Adipocyte (in vitro differentiated cells): ENCODE measurements around the gene DOC2B.

Experiments
- DNase-seq: peaks from one replicate; pipeline ENCODE4 v3.0.0-alpha.2; 2015; ENCODE audit warnings: low read depth
- H3K27me3 ChIP-seq: replicated peaks from 2 replicates; pipeline ENCODE4 v1.7.0; 2013; ENCODE audit warnings: mild to moderate bottlenecking, low read length, moderate library complexity; ENCODE audit not compliant: control insufficient read depth, insufficient read depth
- H3K36me3 ChIP-seq: 2 replicates; pipeline ENCODE4 v1.7.0; 2013; ENCODE audit warnings: low read length, mild to moderate bottlenecking, moderate library complexity; ENCODE audit not compliant: control insufficient read depth, insufficient read depth, severe bottlenecking
- H3K4me1 ChIP-seq: 2 replicates; pipeline ENCODE4 v1.7.0; 2013; ENCODE audit warnings: mild to moderate bottlenecking, low read length, moderate library complexity; ENCODE audit not compliant: control insufficient read depth, insufficient read depth
- H3K4me3 ChIP-seq: 2 replicates; pipeline ENCODE4 v1.7.0; 2013; ENCODE audit warnings: mild to moderate bottlenecking, low read length, moderate library complexity
- H3K9ac ChIP-seq: 2 replicates; pipeline ENCODE4 v1.7.0; 2013; ENCODE audit warnings: mild to moderate bottlenecking, low read length, moderate library complexity
- H3K9me3 ChIP-seq: 2 replicates; pipeline ENCODE4 v1.7.0; 2013; ENCODE audit warnings: mild to moderate bottlenecking, low read length, moderate library complexity; ENCODE audit not compliant: control insufficient read depth

DOC2B gene

DNA sequence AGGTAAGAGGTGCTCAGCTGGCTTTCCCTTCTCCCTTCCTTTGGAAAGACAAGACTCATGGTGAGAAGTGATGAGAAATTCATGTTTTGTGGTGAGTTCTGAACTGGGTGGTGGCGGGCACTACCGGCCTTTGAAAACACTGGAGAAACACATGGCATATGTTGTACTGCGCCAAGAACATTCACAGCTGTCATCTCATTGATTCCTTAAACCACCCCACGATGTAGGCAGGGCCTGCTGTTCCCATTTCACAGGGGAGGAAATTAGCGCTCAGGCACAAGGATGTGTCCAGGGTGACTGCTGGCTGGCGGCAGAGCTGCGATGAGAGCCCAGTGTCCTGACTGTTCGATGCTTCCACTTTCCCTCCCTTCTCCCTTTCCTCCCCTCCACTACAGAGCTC is 1.6 kb upstream of the DOC2B start:
- H3K4me3 ChIP-seq, result no peak overlapping the region
- peaks cover 57% of the 10 kb centered on the region for H3K27me3 ChIP-seq
- no peaks in the 10 kb centered on the region for H3K4me1 ChIP-seq
- no peaks in the 10 kb centered on the region for H3K9me3 ChIP-seq
- H3K9ac ChIP-seq, result no peak overlapping the region
- H3K36me3 ChIP-seq, result no peaks in the 10 kb centered on the region
- DNase-seq, result no peak

DNA sequence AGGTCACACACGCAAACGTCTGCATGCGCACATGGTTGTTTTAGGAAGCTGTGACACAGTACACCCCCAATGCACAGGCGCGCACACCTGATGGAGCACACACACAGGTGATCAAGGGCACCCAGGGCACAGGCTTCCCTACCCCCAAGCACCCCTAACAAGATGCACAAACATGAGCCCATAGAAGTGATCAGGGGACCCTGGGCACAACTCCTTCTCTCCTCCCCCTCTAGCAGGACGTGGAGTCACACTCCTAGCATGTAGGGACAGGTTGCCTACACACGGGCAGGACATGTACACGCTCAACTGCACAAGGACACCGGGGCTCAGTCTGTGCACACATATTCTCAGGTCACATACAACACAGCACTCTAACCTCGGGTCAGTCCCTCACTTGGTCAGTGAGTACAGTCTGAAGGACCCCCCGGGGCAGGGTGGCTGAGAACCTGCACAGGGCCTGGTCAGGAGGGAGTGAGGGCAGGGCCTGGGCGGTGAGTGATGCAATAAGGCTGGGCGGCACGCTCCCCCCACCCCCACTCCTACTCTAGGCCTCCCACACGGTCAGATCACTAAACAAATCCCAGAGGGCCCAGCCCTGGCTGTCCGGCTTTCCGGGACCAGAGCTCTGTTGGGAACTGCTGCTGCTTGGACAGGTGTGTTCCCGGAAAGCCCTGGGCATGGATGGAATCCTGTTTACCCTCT is 751 bp upstream of the DOC2B start:
- no peak for DNase-seq
- H3K27me3 ChIP-seq, result peaks cover 61% of the 10 kb centered on the region
- no peaks in the 10 kb centered on the region for H3K9me3 ChIP-seq
- H3K4me1 ChIP-seq, result no peaks in the 10 kb centered on the region
- no peaks in the 10 kb centered on the region for H3K36me3 ChIP-seq
- H3K9ac ChIP-seq, result no peak overlapping the region
- H3K4me3 ChIP-seq, result peak overlapping the region; percentile 54

GRCh38 chr17:180381-181244 is 837 bp downstream of the DOC2B start:
- peaks cover 53% of the 10 kb centered on the region for H3K27me3 ChIP-seq
- H3K4me1 ChIP-seq, result no peaks in the 10 kb centered on the region
- DNase-seq, result peak; percentile 33
- H3K4me3 ChIP-seq, result no peak overlapping the region
- H3K9me3 ChIP-seq, result no peaks in the 10 kb centered on the region
- H3K36me3 ChIP-seq, result no peaks in the 10 kb centered on the region
- no peak overlapping the region for H3K9ac ChIP-seq

DNA sequence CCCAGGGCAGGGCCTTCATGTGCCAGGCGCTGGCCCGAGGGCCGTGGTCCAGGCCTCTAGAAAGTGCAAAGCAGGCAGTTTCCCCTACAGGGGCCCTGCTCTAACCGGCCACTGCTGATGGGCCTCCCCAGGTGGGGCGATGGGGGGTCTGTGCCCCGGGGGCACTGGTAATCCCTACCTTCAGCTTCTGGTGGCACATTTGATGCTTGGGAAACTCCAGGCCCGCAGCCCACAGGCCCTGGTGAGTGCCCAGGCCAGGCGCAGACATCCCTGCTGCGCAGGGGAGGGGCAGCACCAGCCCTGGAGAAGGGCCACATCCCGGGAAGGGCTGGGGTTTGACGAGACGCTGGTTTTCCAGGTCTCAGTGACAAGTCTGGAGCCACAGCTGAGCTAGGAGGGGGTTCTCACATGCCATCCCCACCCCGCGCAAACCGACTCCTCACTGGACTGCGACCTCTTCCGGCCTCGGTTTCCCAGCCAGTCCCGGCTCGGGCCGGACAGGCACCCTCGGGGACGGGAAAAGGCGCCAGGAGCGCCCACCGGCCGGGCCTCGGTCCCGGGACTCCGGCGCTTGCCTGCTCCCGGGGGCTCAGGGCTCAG is 1.6 kb downstream of the DOC2B start:
- DNase-seq, result no peak
- no peaks in the 10 kb centered on the region for H3K4me1 ChIP-seq
- H3K9ac ChIP-seq, result no peak overlapping the region
- no peaks in the 10 kb centered on the region for H3K9me3 ChIP-seq
- no peaks in the 10 kb centered on the region for H3K36me3 ChIP-seq
- peaks cover 47% of the 10 kb centered on the region for H3K27me3 ChIP-seq
- H3K4me3 ChIP-seq, result no peak overlapping the region

- H3K9ac ChIP-seq, result no peak overlapping the region
- no peaks in the 10 kb centered on the region for H3K4me1 ChIP-seq
- H3K36me3 ChIP-seq, result no peaks in the 10 kb centered on the region
- H3K27me3 ChIP-seq, result peaks cover 44% of the 10 kb centered on the region
- no peaks in the 10 kb centered on the region for H3K9me3 ChIP-seq
- DNase-seq, result no peak
- no peak overlapping the region for H3K4me3 ChIP-seq
Observed at GRCh38 chr17:179066-179432, 2.4 kb downstream of the DOC2B start.

GRCh38 chr17:178292-179065 is 3.0 kb downstream of the DOC2B start:
- H3K4me1 ChIP-seq, result no peaks in the 10 kb centered on the region

DNA sequence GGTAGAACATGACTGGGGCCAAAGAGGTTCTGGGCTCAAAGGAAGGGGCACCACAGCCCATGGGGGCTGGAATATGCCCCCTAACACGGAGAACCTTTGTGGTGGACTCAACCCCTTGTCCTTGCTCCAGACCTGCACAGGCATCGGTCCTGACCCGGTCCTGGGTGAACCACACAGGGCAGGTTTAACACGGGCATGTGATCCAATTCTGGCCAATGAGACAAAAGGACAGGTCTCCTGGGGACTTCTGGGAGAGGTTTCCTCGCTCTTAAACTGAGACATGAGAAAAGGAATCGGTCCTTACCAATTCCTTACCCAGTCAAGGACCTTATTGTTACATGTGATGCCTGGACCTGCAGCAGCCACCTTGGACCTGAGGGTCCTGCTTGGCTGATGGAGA is 3.7 kb downstream of the DOC2B start:
- H3K27me3 ChIP-seq, result peaks cover 37% of the 10 kb centered on the region

More at GRCh38 chr17:178292-179065, 3.0 kb downstream of the DOC2B start:
- no peak overlapping the region for H3K4me3 ChIP-seq
- no peaks in the 10 kb centered on the region for H3K9me3 ChIP-seq
- no peak for DNase-seq
- H3K36me3 ChIP-seq, result no peaks in the 10 kb centered on the region
- peaks cover 40% of the 10 kb centered on the region for H3K27me3 ChIP-seq
- no peak overlapping the region for H3K9ac ChIP-seq

DNA sequence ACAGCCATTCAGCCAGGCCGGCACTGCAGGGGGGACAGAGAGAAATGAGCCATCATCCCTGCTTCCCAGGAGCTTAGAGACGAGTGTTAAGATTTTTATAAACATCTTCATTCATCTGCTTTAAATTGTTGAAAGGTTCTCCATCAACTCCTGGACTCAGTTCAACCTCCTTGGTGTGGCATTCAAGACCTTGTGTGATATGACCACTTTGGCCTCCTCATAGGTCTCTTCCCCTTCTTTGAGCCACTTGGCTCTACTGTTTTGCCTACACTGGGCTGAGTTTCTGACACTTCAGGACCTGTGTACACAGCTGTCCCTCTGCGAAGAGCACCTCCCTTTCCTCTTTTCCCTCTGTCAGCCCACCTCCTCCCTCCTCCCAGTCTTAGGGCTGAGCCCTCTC is 4.3 kb downstream of the DOC2B start:
- H3K4me1 ChIP-seq, result no peaks in the 10 kb centered on the region
- H3K36me3 ChIP-seq, result no peaks in the 10 kb centered on the region
- DNase-seq, result no peak
- H3K4me3 ChIP-seq, result no peak overlapping the region
- H3K9ac ChIP-seq, result no peak overlapping the region
- H3K9me3 ChIP-seq, result no peaks in the 10 kb centered on the region
- peaks cover 31% of the 10 kb centered on the region for H3K27me3 ChIP-seq

More for the DNA sequence above, 3.7 kb downstream of the DOC2B start:
- H3K4me3 ChIP-seq, result no peak overlapping the region
- H3K36me3 ChIP-seq, result no peaks in the 10 kb centered on the region
- no peak for DNase-seq
- no peak overlapping the region for H3K9ac ChIP-seq
- no peaks in the 10 kb centered on the region for H3K4me1 ChIP-seq
- H3K9me3 ChIP-seq, result no peaks in the 10 kb centered on the region

DNA sequence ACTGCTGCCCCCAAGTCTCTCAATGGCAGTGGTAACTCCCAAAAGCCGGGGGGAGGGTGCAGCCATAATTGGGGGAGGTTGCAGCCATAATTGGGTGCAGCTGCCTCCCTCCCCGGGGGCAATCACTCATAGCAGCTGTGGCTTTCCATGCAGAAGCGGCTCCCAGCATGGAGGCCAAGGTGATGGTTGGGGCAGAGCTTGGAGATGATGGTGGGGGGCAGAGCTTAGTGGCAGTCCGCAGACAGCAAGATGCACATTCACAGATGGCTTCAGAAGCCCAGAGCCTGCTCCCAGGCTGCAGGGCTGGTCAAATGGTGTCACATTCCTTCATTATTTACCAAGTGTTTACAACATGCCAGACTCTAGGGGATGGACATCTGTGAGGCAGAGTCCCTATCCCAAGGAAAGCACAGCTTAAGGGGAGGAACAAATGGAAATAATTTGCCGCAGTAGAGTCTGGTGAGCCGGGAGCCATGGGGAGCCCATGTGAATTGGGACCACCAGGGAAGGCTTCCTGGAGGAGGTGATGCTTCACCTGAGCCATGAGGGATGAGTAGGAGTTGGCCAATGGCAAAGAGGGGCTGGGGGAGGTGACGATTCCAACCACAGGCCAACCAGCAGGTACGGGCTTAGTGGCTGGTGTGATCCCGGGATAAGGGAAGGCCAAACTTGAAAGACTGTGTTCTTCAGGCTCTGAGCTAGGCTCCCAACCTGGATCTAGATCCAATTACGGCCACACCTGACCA is 8.1 kb downstream of the DOC2B start:
- Histone ChIP-seq H3K4me1 (no peaks in the 10 kb centered on the region), H3K27me3 (peaks cover 31% of the 10 kb centered on the region)
- DNase-seq, result no peak

GRCh38 chr17:172401-172800 is 9.0 kb downstream of the DOC2B start:
- Histone ChIP-seq H3K36me3 (no peaks in the 10 kb centered on the region), H3K9ac (no peak overlapping the region), H3K27me3 (peaks cover 22% of the 10 kb centered on the region), H3K9me3 (no peaks in the 10 kb centered on the region), H3K4me3 (no peak overlapping the region), H3K4me1 (no peaks in the 10 kb centered on the region)
- DNase-seq, result no peak

More for the DNA sequence above, 8.1 kb downstream of the DOC2B start:
- no peak overlapping the region for H3K9ac ChIP-seq
- H3K9me3 ChIP-seq, result no peaks in the 10 kb centered on the region
- H3K36me3 ChIP-seq, result no peaks in the 10 kb centered on the region
- no peak overlapping the region for H3K4me3 ChIP-seq
